NCI-H1105 (cell line): Measurements from ENCODE around the gene FXYD4.

Experiments used
- DNase-seq: peaks from one replicate; lab custom pipeline; 2025; lab: John Stamatoyannopoulos, UW

Gene FXYD4

GRCh38 chr10:43344051-43344450, 27.4 kb upstream of the FXYD4 start:
- no peak for DNase-seq

- DNase-seq, result no peak
These were observed 23.4 kb upstream of the FXYD4 start for GRCh38 chr10:43347997-43348396.

DNA sequence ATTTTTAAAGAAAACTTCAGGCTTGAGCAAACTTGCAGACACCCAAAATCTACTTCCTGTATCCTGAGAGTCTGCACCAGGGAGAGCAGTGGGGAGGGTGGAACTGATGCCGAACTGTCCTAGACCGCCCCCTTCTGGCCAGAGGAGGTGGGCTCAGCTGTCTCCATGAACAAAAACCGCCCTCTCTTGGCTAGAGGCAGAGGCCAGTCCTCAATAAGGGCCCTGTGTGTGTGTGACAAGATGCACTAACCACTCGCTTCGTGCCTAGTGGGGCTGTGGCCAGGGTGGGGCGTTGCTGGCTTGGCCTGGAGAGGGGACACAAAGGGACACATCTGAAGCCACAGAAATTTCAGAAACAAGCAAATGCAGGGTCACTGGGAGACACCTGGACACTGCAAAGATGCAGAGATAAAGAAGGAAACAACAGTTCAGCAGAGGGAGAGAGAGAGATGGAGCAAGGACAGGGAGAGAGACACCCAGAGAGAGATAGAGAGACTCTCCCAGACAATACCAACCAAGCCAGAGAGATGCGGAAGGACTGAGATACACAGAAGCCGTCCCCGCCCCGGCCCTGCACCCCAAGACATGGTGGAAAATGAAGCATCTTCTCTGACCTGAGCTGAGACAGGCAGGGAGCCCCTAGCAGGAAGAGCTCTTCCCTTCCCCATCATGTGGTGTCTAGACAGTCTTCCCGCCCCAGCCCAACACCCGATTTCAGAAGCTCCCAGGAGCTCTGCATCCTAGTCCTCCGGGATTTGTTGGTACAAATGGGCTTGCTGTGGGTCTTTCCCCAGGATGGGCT, 22.7 kb upstream of the FXYD4 start:
- peak; percentile 13 for DNase-seq

GRCh38 chr10:43350156-43350555, 21.3 kb upstream of the FXYD4 start:
- no peak for DNase-seq

DNA sequence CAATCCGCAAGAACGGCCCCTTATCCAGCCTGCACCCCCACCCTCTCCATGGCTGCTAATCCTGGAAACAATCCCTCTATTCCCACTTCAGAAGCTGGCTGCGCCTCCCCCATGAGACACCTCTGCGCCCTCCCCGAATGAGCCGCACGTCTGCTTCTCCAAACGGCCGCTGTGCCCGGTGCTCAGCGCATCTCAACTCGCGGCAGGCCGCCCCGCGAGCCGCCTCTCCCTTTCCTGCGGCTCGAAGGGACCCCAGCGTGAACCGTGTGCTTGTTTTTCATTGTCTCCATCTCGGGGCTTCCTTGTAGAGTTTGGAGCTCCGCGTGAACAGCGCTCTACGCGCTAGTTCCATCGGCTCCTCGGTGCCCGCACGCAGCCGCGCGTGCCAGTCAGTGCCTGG, 20.8 kb upstream of the FXYD4 start:
- DNase-seq, result no peak

DNA sequence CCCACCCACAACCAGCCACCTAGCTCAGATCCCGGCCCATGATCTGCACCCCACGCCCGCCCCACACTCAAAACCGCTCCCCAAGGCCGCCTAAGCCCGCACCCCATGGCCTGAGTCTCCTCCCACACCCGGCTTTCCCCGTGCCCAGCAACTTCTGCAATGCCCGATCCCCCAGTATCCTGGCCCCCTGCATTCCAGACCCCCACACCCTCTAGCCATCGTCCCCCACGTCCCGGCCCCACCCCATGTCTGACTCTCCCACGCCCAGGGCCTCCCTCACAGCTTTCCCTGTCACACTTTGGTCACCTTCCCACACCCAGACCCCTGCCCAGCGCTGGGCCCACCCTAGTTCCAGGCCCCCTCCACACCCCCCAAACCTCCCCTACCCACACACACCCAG, 20.1 kb upstream of the FXYD4 start:
- DNase-seq, result no peak

DNA sequence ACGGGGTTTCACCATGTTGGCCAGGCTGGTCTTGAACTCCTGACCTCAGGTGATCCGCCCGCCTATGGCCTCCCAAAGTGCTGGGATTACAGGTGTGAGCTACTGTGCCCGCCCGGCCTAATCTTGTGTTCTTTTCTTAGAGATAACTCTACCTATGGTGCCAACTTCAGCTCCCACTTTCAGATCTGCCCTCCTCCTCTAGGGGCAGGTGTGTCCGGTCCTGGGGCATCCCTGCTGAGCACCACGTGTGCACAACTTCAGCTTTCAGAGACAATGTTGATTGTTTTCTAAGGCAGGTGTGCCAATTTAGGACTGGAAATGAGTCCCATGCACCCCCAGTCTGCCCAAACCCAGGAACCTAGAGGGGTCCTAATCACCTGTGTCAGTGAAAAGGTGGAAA, 18.5 kb upstream of the FXYD4 start:
- no peak for DNase-seq

GRCh38 chr10:43353495-43354329, 17.7 kb upstream of the FXYD4 start:
- DNase-seq, result no peak

DNA sequence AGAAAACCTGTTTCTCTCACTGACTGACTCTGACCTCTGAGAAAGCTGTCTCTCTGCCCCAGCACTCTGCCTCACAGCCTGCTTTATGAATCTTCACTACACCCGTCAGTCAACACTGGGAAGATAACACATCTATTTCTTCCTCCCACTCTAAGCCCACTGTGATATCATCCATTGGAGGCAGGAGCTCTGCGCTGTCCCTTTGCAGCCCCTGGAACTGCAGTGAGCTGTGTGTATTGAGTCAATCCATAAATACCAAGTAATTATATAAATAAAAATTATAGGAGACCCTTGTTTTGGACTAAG, 17.2 kb upstream of the FXYD4 start:
- no peak for DNase-seq

DNA sequence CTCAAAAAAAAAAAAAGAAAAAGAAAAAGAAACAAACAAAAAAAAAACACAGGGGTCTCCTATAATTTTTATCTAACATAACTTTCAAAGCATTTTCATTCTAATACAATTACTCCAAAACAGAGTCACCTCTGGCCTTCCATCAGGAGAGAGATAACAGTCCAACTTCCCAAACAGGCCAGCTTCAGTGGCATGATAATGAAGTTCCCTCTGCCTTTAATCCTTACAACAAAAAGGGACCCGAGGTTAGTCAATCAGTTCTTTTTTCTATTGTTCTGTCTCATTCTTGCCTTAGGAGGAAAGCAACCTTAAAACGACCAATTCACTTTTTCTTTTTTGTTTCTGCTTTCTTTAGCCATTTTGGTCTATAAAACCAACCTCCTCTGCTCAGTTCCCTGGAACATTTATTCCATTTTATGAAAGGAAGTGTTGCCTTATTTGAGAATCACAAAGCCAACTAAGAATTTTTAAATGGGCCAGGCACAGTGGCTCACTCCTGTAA, 16.5 kb upstream of the FXYD4 start:
- DNase-seq, result no peak

GRCh38 chr10:43355749-43356371, 15.6 kb upstream of the FXYD4 start:
- DNase-seq, result no peak

- DNase-seq, result no peak
These were observed 11.3 kb upstream of the FXYD4 start for GRCh38 chr10:43360086-43360485.

DNA sequence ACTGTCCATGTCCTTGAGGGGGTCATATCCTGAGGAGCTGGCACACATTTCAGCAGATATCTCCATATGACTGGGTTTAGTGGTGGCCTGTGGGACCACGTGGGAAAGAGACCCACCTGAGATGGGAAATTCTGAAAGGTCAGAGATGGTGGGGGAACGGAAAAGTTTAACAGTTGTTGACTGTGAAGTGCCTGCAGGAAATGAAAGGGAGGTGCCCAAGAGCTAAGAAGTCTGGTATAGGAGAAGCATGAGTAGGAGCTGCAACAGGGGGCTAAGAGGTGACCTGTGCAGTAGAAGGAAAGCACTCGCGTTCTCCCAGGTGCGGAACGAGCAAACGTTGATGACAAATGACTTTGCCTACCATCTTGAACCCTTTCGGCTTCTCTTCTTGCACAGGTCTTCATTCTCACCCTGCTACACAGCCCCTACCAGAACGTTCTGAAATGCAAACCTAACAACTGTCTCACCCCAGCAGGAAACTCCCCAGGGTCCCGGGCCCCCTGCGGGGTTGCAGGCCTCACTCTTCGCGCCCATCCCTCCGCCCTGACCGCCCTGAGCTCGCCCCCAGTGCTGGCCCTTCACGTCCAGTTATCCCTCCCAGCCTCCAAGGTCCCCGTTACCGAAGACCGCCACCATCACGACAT, 9.8 kb upstream of the FXYD4 start:
- no peak for DNase-seq

DNA sequence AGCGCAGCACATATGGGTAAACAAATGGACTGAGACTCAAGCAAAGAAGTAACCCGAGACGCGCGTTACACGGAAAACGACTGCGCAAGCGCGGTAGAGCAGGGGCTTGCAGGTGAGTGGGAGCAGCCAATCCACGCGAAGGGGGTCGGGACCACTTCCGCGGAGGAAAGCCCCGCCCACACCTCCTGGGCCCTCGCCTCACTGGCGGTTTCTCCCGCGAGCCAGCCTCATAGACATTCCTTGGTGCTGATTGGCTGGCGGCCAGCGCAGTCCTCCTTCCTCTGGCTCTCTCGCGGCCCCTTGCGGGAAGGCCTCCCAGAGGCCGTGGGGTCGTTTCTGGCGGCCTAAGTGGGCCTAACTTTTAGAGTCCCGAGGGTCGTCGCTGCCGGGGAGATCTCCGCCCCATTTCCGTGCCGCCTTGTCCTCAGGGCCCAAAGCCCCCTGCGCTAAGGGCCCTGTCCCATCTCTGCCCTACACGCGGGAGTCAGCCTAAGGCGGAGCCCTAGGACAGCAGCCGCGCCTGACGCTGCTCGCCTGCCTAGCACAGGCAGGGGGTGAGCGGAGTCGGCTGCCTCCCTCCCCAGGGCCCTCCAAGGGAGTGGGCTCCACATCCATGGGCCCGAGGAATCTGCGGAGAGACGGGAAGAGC, 9.1 kb upstream of the FXYD4 start:
- peak; percentile 12 for DNase-seq

- DNase-seq, result no peak
These were observed 6.4 kb upstream of the FXYD4 start for GRCh38 chr10:43365001-43365400.

GRCh38 chr10:43369921-43370320, 1.5 kb upstream of the FXYD4 start:
- DNase-seq, result no peak

DNA sequence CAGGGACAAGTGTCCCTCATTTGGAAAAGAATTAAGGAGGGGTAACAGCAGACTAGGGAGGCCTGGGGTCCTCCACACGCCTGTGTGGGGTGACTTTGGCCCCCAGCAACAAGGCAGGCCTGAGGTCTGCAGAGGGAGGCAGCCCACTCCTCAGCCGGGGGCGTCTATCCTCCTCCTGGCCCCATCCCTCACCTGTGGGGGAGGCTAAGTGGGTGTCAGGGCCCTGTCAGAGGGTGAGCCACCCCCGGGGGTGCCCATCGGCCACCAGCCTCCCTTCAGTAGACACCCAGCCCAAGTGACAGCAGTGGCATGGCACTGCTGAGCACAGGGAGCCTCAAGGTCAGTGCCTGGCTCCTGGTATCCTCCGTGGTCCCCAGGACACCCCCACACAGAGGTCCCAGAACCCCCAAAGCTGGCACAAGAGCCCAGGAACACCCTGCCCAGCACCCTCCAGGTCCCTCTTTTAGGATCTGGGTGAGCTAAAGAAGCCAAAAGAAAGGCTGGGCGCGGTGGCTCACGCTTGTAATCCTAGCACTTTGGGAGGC, 693 bp upstream of the FXYD4 start:
- no peak for DNase-seq

GRCh38 chr10:43372765-43373361, 1.4 kb downstream of the FXYD4 start:
- DNase-seq, result no peak

DNA sequence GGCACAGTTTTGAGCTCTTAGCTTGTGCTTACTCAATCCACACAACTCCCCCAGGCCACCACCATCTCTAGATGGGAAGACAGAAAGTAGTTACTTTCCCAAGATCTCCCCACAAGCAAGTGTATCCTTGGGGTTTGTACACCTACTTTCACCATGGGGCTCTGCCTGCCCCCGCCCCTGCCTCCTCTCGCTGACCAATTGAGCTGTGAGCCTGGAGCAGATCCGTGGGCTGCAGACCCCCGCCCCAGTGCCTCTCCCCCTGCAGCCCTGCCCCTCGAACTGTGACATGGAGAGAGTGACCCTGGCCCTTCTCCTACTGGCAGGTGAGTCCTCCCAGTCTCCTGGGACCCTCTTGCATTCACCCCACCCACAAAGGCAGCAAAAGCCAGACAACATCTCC, 2.0 kb downstream of the FXYD4 start:
- DNase-seq, result no peak

GRCh38 chr10:43374194-43374593, 2.8 kb downstream of the FXYD4 start:
- DNase-seq, result no peak

DNA sequence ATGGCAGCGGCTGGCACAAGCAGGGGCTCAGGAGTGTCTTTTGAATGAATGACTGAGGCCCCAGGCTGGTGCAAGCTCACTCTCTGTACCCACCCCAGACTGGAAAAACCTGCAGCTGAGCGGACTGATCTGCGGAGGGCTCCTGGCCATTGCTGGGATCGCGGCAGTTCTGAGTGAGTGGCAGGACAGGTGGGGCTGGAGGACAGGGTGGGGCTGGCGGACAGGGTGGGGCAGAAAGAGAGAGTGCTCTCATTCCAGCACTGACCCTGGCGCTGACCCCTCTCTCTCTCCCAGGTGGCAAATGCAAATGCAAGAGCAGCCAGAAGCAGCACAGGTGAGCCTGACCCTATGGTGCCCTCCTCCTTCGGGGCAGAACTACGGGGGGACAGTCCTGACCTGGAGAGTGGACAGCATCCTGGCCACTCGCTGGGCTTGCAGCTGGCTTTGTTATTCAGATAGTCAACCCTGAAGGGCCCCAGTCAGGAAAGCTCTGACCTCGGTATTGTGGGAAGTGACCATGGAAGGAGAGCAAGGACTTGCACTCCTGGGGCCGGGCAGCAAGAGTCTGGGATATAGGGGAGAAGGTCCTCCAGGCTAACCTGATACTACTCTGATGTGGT, 4.1 kb downstream of the FXYD4 start:
- DNase-seq, result no peak
